H9 (cell line): ENCODE measurements around the gene STPG3. TPM values are rescaled to one million over a fixed set of nuclear protein-coding genes. Genes with fewer than 3 reads are reported as not detected.

ENCODE experiments used
- DNase-seq: peaks from one replicate; pipeline ENCODE4 v3.0.0-alpha.2; 2017
- H2AFZ ChIP-seq: one replicate; pipeline ENCODE4 v1.6.1; 2013; ENCODE audit warnings: mild to moderate bottlenecking, low read length, control low read depth, moderate library complexity
- H2AK5ac ChIP-seq: 2 replicates; pipeline ENCODE4 v1.6.1; 2013; ENCODE audit warnings: low read length, control low read depth, mixed read lengths; ENCODE audit not compliant: insufficient read length
- H2BK120ac ChIP-seq: one replicate; pipeline ENCODE4 v1.6.1; 2013; ENCODE audit warnings: low read depth, mild to moderate bottlenecking, low read length, control low read depth, inconsistent platforms; ENCODE audit not compliant: poor library complexity, severe bottlenecking
- H2BK12ac ChIP-seq: 2 replicates; pipeline ENCODE4 v1.6.1; 2013; ENCODE audit warnings: low read length, control low read depth, mixed read lengths, low read depth; ENCODE audit not compliant: insufficient read length
- H2BK15ac ChIP-seq: 2 replicates; pipeline ENCODE4 v1.6.1; 2013; ENCODE audit warnings: low read depth, low read length, control low read depth
- H2BK20ac ChIP-seq: one replicate; pipeline ENCODE4 v1.6.1; 2013; ENCODE audit warnings: low read depth, mild to moderate bottlenecking, low read length, control low read depth, inconsistent platforms; ENCODE audit not compliant: poor library complexity, severe bottlenecking
- H2BK5ac ChIP-seq: 2 replicates; pipeline ENCODE4 v1.6.1; 2013; ENCODE audit warnings: low read length, control low read depth, mixed read lengths; ENCODE audit not compliant: insufficient read length
- H3K14ac ChIP-seq: 2 replicates; pipeline ENCODE4 v1.6.1; 2013; ENCODE audit warnings: low read length, control low read depth; ENCODE audit not compliant: insufficient read depth
- H3K18ac ChIP-seq: 2 replicates; pipeline ENCODE4 v1.6.1; 2013; ENCODE audit warnings: low read depth, mild to moderate bottlenecking, mixed read lengths, low read length, control low read depth; ENCODE audit not compliant: insufficient read length
- H3K23ac ChIP-seq: 2 replicates; pipeline ENCODE4 v1.6.1; 2013; ENCODE audit warnings: low read length, control low read depth, mixed read lengths, low read depth; ENCODE audit not compliant: insufficient read length
- H3K23me2 ChIP-seq: 2 replicates; pipeline ENCODE4 v1.6.1; 2013; ENCODE audit warnings: low read depth, mild to moderate bottlenecking, mixed read lengths, low read length, control low read depth; ENCODE audit not compliant: insufficient read length, poor library complexity, severe bottlenecking
- H3K27ac ChIP-seq: 2 replicates; pipeline ENCODE4 v1.5.1; 2013; ENCODE audit warnings: low read length, control low read depth, mixed read lengths, low read depth; ENCODE audit not compliant: insufficient read length
- H3K27me3 ChIP-seq: 2 replicates; pipeline ENCODE4 v1.6.1; 2013; ENCODE audit warnings: low read length, control low read depth, inconsistent platforms; ENCODE audit not compliant: insufficient read depth
- H3K4ac ChIP-seq: 2 replicates; pipeline ENCODE4 v1.6.1; 2013; ENCODE audit warnings: low read depth, mild to moderate bottlenecking, control low read depth, inconsistent platforms, low read length, moderate library complexity
- H3K4me1 ChIP-seq: 2 replicates; pipeline ENCODE4 v1.6.1; 2013; ENCODE audit warnings: low read length, control low read depth, inconsistent platforms; ENCODE audit not compliant: insufficient read depth
- H3K4me2 ChIP-seq: 2 replicates; pipeline ENCODE4 v1.6.1; 2013; ENCODE audit warnings: low read length, control low read depth, mixed read lengths; ENCODE audit not compliant: insufficient read length, insufficient read depth
- H3K56ac ChIP-seq: 2 replicates; pipeline ENCODE4 v1.6.1; 2013; ENCODE audit warnings: low read depth, mild to moderate bottlenecking, mixed read lengths, low read length, control low read depth; ENCODE audit not compliant: insufficient read length
- H3K79me1 ChIP-seq: 2 replicates; pipeline ENCODE4 v1.6.1; 2013; ENCODE audit warnings: low read depth, mild to moderate bottlenecking, moderate library complexity, low read length, control low read depth, inconsistent platforms; ENCODE audit not compliant: insufficient read depth, poor library complexity, severe bottlenecking
- H3K79me2 ChIP-seq: 2 replicates; pipeline ENCODE4 v1.6.1; 2013; ENCODE audit warnings: low read length, control low read depth, inconsistent platforms; ENCODE audit not compliant: insufficient read depth
- H3K9ac ChIP-seq: 2 replicates; pipeline ENCODE4 v1.6.1; 2013; ENCODE audit warnings: low read length, control low read depth, mixed read lengths; ENCODE audit not compliant: insufficient read length; ENCODE audit errors: extremely low read depth
- H3K9me3 ChIP-seq: one replicate; pipeline ENCODE4 v1.6.1; 2013; ENCODE audit warnings: low read depth, low read length, inconsistent platforms; ENCODE audit not compliant: control insufficient read depth
- H3T11ph ChIP-seq: one replicate; pipeline ENCODE4 v1.6.1; 2013; ENCODE audit warnings: mild to moderate bottlenecking, low read length, control low read depth, inconsistent platforms
- H4K20me1 ChIP-seq: one replicate; pipeline ENCODE4 v1.6.1; 2013; ENCODE audit not compliant: control insufficient read depth, insufficient read length, insufficient read depth
- H4K5ac ChIP-seq: 2 replicates; pipeline ENCODE4 v1.6.1; 2013; ENCODE audit warnings: low read depth, mild to moderate bottlenecking, mixed read lengths, low read length, control low read depth; ENCODE audit not compliant: insufficient read length
- H4K8ac ChIP-seq: replicated peaks from 2 replicates; pipeline ENCODE4 v1.6.1; 2013; ENCODE audit warnings: low read length, control low read depth, mixed read lengths, low read depth; ENCODE audit not compliant: insufficient read length
- H4K91ac ChIP-seq: 2 replicates; pipeline ENCODE4 v1.6.1; 2013; ENCODE audit warnings: low read depth, mild to moderate bottlenecking, moderate library complexity, mixed read lengths, low read length, control low read depth; ENCODE audit not compliant: insufficient read length
- H3K27ac Mint-ChIP-seq, 3 experiments: 2 replicates in 2 of 3; 3 replicates in 1 of 3; pipeline ENCODE4 v1.8.0; 2020 to 2021; ENCODE audit warnings: mixed read lengths in 3 of 3, mild to moderate bottlenecking in 1 of 3, moderate library complexity in 1 of 3
- H3K27me3 Mint-ChIP-seq: 2 replicates; pipeline ENCODE4 v1.8.0; 2021; ENCODE audit warnings: low read depth, mild to moderate bottlenecking, moderate library complexity, mixed read lengths
- H3K36me3 Mint-ChIP-seq, 3 experiments: 2 replicates in 2 of 3; 3 replicates in 1 of 3; pipeline ENCODE4 v1.8.0; 2020 to 2021; ENCODE audit warnings: low read depth in 3 of 3, mixed read lengths in 3 of 3; ENCODE audit not compliant: insufficient read depth in 1 of 3
- H3K4me1 Mint-ChIP-seq, 2 experiments: 2 replicates each; pipeline ENCODE4 v1.8.0; 2020; ENCODE audit warnings: mixed read lengths in 2 of 2
- H3K4me3 Mint-ChIP-seq, 2 experiments: 2 replicates in 1 of 2; 3 replicates in 1 of 2; pipeline ENCODE4 v1.8.0; 2020 to 2021; ENCODE audit warnings: mild to moderate bottlenecking in 2 of 2, mixed read lengths in 2 of 2, moderate library complexity in 1 of 2
- H3K9me3 Mint-ChIP-seq, 2 experiments: 2 replicates in 1 of 2; 3 replicates in 1 of 2; pipeline ENCODE4 v1.8.0; 2020; ENCODE audit warnings: mild to moderate bottlenecking in 2 of 2, mixed read lengths in 2 of 2, moderate library complexity in 1 of 2
- CTCF ChIP-seq: fragments of 200-600 bp; sonication (generic); conservative IDR thresholded peaks from 3 replicates; pipeline ENCODE4 v1.8.0; 2021; ENCODE audit warnings: antibody characterized with exemption, mild to moderate bottlenecking
- WGBS: extraction: QIAGEN DNeasy Blood & Tissue Kit; methylation state at CpG from one replicate; pipeline ENCODE4 v1.1.7; 2013; ENCODE audit warnings: missing lambda C conversion rate, low lambda C conversion rate, mixed read lengths; ENCODE audit not compliant: insufficient read length; ENCODE audit errors: extremely low coverage; 5-methylcytosine and 5-hydroxymethylcytosine counted together
- total RNA-seq: library from RNA; stranded (reverse); gene quantifications from 2 replicates; pipeline ENCODE4 v1.2.1, GENCODE V29; 2021

Gene STPG3
- total RNA-seq, 1 experiment from 2014 or later, result not detected

GRCh38 chr9:137298401-137299202 lies 47.5 kb downstream of the STPG3 start:
- H4K91ac ChIP-seq, result no peak overlapping the region
- peak; percentile 54 for DNase-seq
- H2BK12ac ChIP-seq, result no peak overlapping the region
- no peak for TF ChIP-seq CTCF
- H3K56ac ChIP-seq, result no peak overlapping the region
- peaks cover 5% of the 10 kb centered on the region; the same call in 1 of the 2 replicates for H3K4me1 ChIP-seq
- no peak overlapping the region for H3K9ac ChIP-seq
- H3K23me2 ChIP-seq, result peaks cover 7% of the 10 kb centered on the region
- H2BK5ac ChIP-seq, result no peak overlapping the region
- no peak overlapping the region for H4K5ac ChIP-seq
- no peaks in the 10 kb centered on the region for H3K9me3 ChIP-seq
- H3K79me1 ChIP-seq, result no peaks in the 10 kb centered on the region
- H3K14ac ChIP-seq, result no peak overlapping the region
- Mint-ChIP-seq H3K27ac (peak overlapping the region in 1 of 3 experiments; percentile 63; a peak in 1 of 7 replicates), H3K27me3 (peaks cover 52% of the 10 kb centered on the region), H3K9me3 (peaks cover 3 to 9% of the 10 kb centered on the region in 2 experiments), H3K36me3 (peaks cover 0 to 5% (median 3%) of the 10 kb centered on the region in 3 experiments; a peak in 4 of 7 replicates), H3K4me3 (peak overlapping the region; percentile 42 to 99; a peak in 4 of 5 replicates), H3K4me1 (peaks cover 36 to 44% of the 10 kb centered on the region in 2 experiments)
- no peak overlapping the region for H2BK15ac ChIP-seq
- no peaks in the 10 kb centered on the region for H4K20me1 ChIP-seq
- H3K79me2 ChIP-seq, result no peaks in the 10 kb centered on the region
- no peak overlapping the region for H2AFZ ChIP-seq
- peak overlapping the region; percentile 31 for H3K4me2 ChIP-seq
- H3K27ac ChIP-seq, result no peak overlapping the region
- no peak overlapping the region for H3K23ac ChIP-seq
- H2AK5ac ChIP-seq, result no peak overlapping the region
- H3K18ac ChIP-seq, result no peak overlapping the region
- WGBS, result no CpG with 5 or more reads among the region's 24 CpGs
- peaks cover 5% of the 10 kb centered on the region; the same call in 1 of the 2 replicates for H3K27me3 ChIP-seq
- H3T11ph ChIP-seq, result no peak overlapping the region
- H3K4ac ChIP-seq, result no peak overlapping the region
- H4K8ac ChIP-seq, result no peak overlapping the region
- no peak overlapping the region for H2BK120ac ChIP-seq
- H2BK20ac ChIP-seq, result no peak overlapping the region
